ENCODE measurements around the gene PLA2G4F.

PLA2G4F gene

GRCh38 chr15:42100021-42100800 is 56.2 kb downstream of the PLA2G4F start:
- TF ChIP-seq POLR2AphosphoS5 (IDR thresholded peaks at IDR 0.05; ENCODE audit: low read depth, low read length) (no peak), FOXP2 (optimal IDR thresholded peaks at IDR 0.05; ENCODE audit: borderline replicate concordance, extremely low read depth, extremely low read length, insufficient read depth) (peak; percentile 99), TAF1 (IDR thresholded peaks at IDR 0.05; ENCODE audit: borderline replicate concordance, insufficient read depth, low read length) (no peak), SIN3A (IDR thresholded peaks at IDR 0.05; ENCODE audit: borderline replicate concordance, insufficient read depth, low read length) (no peak)
- TF ChIP-seq, protein P1, sequence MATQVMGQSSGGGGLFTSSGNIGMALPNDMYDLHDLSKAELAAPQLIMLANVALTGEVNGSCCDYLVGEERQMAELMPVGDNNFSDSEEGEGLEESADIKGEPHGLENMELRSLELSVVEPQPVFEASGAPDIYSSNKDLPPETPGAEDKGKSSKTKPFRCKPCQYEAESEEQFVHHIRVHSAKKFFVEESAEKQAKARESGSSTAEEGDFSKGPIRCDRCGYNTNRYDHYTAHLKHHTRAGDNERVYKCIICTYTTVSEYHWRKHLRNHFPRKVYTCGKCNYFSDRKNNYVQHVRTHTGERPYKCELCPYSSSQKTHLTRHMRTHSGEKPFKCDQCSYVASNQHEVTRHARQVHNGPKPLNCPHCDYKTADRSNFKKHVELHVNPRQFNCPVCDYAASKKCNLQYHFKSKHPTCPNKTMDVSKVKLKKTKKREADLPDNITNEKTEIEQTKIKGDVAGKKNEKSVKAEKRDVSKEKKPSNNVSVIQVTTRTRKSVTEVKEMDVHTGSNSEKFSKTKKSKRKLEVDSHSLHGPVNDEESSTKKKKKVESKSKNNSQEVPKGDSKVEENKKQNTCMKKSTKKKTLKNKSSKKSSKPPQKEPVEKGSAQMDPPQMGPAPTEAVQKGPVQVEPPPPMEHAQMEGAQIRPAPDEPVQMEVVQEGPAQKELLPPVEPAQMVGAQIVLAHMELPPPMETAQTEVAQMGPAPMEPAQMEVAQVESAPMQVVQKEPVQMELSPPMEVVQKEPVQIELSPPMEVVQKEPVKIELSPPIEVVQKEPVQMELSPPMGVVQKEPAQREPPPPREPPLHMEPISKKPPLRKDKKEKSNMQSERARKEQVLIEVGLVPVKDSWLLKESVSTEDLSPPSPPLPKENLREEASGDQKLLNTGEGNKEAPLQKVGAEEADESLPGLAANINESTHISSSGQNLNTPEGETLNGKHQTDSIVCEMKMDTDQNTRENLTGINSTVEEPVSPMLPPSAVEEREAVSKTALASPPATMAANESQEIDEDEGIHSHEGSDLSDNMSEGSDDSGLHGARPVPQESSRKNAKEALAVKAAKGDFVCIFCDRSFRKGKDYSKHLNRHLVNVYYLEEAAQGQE (IDR thresholded peaks at IDR 0.05; ENCODE audit: insufficient read depth in 1 of 2, low read depth in 2 of 2, low read length in 2 of 2), result no peak

DNA sequence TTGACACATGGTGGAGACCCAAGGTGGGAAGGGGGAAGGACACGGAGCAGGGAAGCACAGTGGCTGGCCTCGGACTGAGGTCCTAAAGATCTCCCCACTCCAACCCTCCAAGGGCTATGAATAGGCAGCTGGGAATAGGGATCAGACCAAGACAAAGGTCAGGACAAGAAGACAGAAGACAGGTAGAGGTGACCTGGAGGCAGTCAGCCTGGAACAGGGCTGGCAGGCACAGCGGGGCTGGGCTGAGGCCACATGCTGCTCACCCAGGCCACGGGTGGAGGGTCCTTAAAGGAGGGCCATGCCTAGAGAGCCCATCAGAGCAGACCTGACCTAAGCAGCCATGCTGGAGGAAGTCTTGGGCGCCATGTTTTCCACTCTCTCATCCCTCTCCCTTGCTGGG is 59.4 kb downstream of the PLA2G4F start:
- TF ChIP-seq POLR2AphosphoS5 (IDR thresholded peaks at IDR 0.05; ENCODE audit: low read depth, low read length) (no peak), FOXP2 (optimal IDR thresholded peaks at IDR 0.05; ENCODE audit: borderline replicate concordance, extremely low read depth, extremely low read length, insufficient read depth) (no peak), SIN3A (IDR thresholded peaks at IDR 0.05; ENCODE audit: borderline replicate concordance, insufficient read depth, low read length) (no peak), TAF1 (IDR thresholded peaks at IDR 0.05; ENCODE audit: borderline replicate concordance, insufficient read depth, low read length) (no peak)
- TF ChIP-seq, protein P1 (IDR thresholded peaks at IDR 0.05; ENCODE audit: insufficient read depth in 1 of 2, low read depth in 2 of 2, low read length in 2 of 2), result no peak

- no peak for TF ChIP-seq SIN3A (IDR thresholded peaks at IDR 0.05; ENCODE audit: borderline replicate concordance, insufficient read depth, low read length)
- no peak for TF ChIP-seq FOXP2 (optimal IDR thresholded peaks at IDR 0.05; ENCODE audit: borderline replicate concordance, extremely low read depth, extremely low read length, insufficient read depth)
- TF ChIP-seq TAF1 (IDR thresholded peaks at IDR 0.05; ENCODE audit: borderline replicate concordance, insufficient read depth, low read length), result no peak
- TF ChIP-seq POLR2AphosphoS5 (IDR thresholded peaks at IDR 0.05; ENCODE audit: low read depth, low read length), result no peak
- TF ChIP-seq, protein P1 (IDR thresholded peaks at IDR 0.05; ENCODE audit: insufficient read depth in 1 of 2, low read depth in 2 of 2, low read length in 2 of 2), result no peak
Measured at GRCh38 chr15:42094512-42094963, 61.9 kb downstream of the PLA2G4F start, which contains the start of gene PLA2G4D. Gene PLA2G4D (minus strand): TSS chr15:42094562. CDS start chr15:42094459, 103 bp downstream.

GRCh38 chr15:42093966-42094365 is 62.5 kb downstream of the PLA2G4F start:
- TF ChIP-seq FOXP2 (optimal IDR thresholded peaks at IDR 0.05; ENCODE audit: borderline replicate concordance, extremely low read depth, extremely low read length, insufficient read depth), result no peak
- TF ChIP-seq, protein P1 (IDR thresholded peaks at IDR 0.05; ENCODE audit: insufficient read depth in 1 of 2, low read depth in 2 of 2, low read length in 2 of 2), result no peak
- no peak for TF ChIP-seq TAF1 (IDR thresholded peaks at IDR 0.05; ENCODE audit: borderline replicate concordance, insufficient read depth, low read length)
- no peak for TF ChIP-seq SIN3A (IDR thresholded peaks at IDR 0.05; ENCODE audit: borderline replicate concordance, insufficient read depth, low read length)
- no peak for TF ChIP-seq POLR2AphosphoS5 (IDR thresholded peaks at IDR 0.05; ENCODE audit: low read depth, low read length)
